ENCODE measurements around the gene R3HDM1. TPM values are rescaled to one million over a fixed set of nuclear protein-coding genes. Genes with fewer than 3 reads are reported as not detected.

The R3HDM1 gene
- total RNA-seq, 1 experiment from 2014 or later, result 62.6 TPM

DNA sequence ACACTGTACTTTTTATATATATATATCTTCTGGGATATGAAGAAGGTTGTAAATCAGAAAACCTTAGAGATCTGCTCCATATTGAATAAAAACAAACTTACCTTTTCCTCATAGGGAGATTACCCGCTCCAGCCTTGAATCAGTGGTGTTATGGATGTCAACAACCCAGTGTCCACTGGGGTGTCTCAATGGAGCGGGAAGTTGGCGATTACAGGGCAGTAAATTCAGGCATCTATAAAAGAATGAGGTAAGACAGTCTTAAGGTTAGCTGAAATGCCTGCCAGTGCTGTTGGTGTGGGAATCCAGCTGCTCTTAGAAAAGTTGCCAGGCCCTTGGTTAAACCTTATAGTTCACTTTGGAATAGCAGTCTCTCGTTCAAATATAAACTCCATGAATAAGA is 102.3 kb downstream of the R3HDM1 start:
- ChIA-PET CTCF (no interaction called here), POLR2A (no interaction called here)
- TF ChIP-seq, protein P1, sequence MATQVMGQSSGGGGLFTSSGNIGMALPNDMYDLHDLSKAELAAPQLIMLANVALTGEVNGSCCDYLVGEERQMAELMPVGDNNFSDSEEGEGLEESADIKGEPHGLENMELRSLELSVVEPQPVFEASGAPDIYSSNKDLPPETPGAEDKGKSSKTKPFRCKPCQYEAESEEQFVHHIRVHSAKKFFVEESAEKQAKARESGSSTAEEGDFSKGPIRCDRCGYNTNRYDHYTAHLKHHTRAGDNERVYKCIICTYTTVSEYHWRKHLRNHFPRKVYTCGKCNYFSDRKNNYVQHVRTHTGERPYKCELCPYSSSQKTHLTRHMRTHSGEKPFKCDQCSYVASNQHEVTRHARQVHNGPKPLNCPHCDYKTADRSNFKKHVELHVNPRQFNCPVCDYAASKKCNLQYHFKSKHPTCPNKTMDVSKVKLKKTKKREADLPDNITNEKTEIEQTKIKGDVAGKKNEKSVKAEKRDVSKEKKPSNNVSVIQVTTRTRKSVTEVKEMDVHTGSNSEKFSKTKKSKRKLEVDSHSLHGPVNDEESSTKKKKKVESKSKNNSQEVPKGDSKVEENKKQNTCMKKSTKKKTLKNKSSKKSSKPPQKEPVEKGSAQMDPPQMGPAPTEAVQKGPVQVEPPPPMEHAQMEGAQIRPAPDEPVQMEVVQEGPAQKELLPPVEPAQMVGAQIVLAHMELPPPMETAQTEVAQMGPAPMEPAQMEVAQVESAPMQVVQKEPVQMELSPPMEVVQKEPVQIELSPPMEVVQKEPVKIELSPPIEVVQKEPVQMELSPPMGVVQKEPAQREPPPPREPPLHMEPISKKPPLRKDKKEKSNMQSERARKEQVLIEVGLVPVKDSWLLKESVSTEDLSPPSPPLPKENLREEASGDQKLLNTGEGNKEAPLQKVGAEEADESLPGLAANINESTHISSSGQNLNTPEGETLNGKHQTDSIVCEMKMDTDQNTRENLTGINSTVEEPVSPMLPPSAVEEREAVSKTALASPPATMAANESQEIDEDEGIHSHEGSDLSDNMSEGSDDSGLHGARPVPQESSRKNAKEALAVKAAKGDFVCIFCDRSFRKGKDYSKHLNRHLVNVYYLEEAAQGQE (IDR thresholded peaks at IDR 0.05; ENCODE audit: insufficient read depth in 1 of 2, low read depth in 2 of 2, low read length in 1 of 2), result no peak
- no peak for TF ChIP-seq TCF7L2 (IDR thresholded peaks at IDR 0.05; ENCODE audit: low read depth, low read length)
- BruUV-seq (replicated peaks), result no TSS peak
- ATAC-seq (no peak), DNase-seq (ENCODE audit: low read depth, low spot score) (no peak)
- H3K27me3 ChIP-seq (ENCODE audit: control insufficient read depth, insufficient read depth, low read length), result no peaks in the 10 kb centered on the region
- H3K4me1 ChIP-seq (ENCODE audit: control insufficient read depth, insufficient read depth, low read length), result no peaks in the 10 kb centered on the region
- intact Hi-C loops (cut with micrococcal nuclease; ENCODE audit: unreplicated experiment), result no loop called here
- in situ Hi-C loops (cut with HindIII; ENCODE audit: low pct_unique_long_range_greater_than_20kb, low sequenced_read_pairs), result no loop called here
- no peak overlapping the region for H3K4me3 ChIP-seq (ENCODE audit: low read depth in 2 of 2, low read length in 2 of 2)
- H3K36me3 ChIP-seq (ENCODE audit: control insufficient read depth, insufficient read depth, low read length), result peaks cover 32% of the 10 kb centered on the region
- no peak overlapping the region for H3K27ac ChIP-seq (ENCODE audit: low read length)
- no peaks in the 10 kb centered on the region for H3K9me3 ChIP-seq (ENCODE audit: control insufficient read depth, insufficient read depth, low read depth, low read length)

GRCh38 chr2:135635212-135635835 is 104.0 kb downstream of the R3HDM1 start:
- Histone ChIP-seq H3K4me3 (ENCODE audit: low read depth in 2 of 2, low read length in 2 of 2) (no peak overlapping the region), H3K27me3 (ENCODE audit: control insufficient read depth, insufficient read depth, low read length) (no peaks in the 10 kb centered on the region), H3K9me3 (ENCODE audit: control insufficient read depth, insufficient read depth, low read depth, low read length) (no peaks in the 10 kb centered on the region), H3K4me1 (ENCODE audit: control insufficient read depth, insufficient read depth, low read length) (no peaks in the 10 kb centered on the region), H3K36me3 (ENCODE audit: control insufficient read depth, insufficient read depth, low read length) (peaks cover 43% of the 10 kb centered on the region), H3K27ac (ENCODE audit: low read length) (no peak overlapping the region)
- intact Hi-C loops (cut with micrococcal nuclease; ENCODE audit: unreplicated experiment), result no loop called here
- no TSS peak for BruUV-seq (replicated peaks)
- TF ChIP-seq, protein P1 (IDR thresholded peaks at IDR 0.05; ENCODE audit: insufficient read depth in 1 of 2, low read depth in 2 of 2, low read length in 1 of 2), result no peak
- TF ChIP-seq, protein P2, sequence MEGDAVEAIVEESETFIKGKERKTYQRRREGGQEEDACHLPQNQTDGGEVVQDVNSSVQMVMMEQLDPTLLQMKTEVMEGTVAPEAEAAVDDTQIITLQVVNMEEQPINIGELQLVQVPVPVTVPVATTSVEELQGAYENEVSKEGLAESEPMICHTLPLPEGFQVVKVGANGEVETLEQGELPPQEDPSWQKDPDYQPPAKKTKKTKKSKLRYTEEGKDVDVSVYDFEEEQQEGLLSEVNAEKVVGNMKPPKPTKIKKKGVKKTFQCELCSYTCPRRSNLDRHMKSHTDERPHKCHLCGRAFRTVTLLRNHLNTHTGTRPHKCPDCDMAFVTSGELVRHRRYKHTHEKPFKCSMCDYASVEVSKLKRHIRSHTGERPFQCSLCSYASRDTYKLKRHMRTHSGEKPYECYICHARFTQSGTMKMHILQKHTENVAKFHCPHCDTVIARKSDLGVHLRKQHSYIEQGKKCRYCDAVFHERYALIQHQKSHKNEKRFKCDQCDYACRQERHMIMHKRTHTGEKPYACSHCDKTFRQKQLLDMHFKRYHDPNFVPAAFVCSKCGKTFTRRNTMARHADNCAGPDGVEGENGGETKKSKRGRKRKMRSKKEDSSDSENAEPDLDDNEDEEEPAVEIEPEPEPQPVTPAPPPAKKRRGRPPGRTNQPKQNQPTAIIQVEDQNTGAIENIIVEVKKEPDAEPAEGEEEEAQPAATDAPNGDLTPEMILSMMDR (IDR thresholded peaks at IDR 0.05), result no peak
- TF ChIP-seq POLR2AphosphoS5 (IDR thresholded peaks at IDR 0.05; ENCODE audit: low read depth, low read length) (no peak), SIN3A (IDR thresholded peaks at IDR 0.05; ENCODE audit: borderline replicate concordance, insufficient read depth, low read depth, low read length) (no peak), TCF7L2 (IDR thresholded peaks at IDR 0.05; ENCODE audit: low read depth, low read length) (no peak)
- CTCF ChIA-PET, result no interaction called here
- POLR2A ChIA-PET, result no interaction called here
- ATAC-seq (no peak), DNase-seq (ENCODE audit: low read depth, low spot score) (no peak)
- in situ Hi-C loops (cut with HindIII; ENCODE audit: low pct_unique_long_range_greater_than_20kb, low sequenced_read_pairs), result no loop called here

Measured in Panc1 (cell line).